Activated CD8-positive, alpha-beta memory T cell treated with anti-CD3 and anti-CD28 coated beads, Interleukin-2, amount 50 U/mL, for 24 hours (primary cell): ENCODE results near the gene CYB5A.
"Not testable (repeated sequence)": the region's sequence is repeated elsewhere in the genome, so short reads cannot be mapped to it uniquely, and the experiment has no call there.

Source experiments
- DNase-seq: peaks from one replicate; pipeline ENCODE4 v3.0.0-alpha.2; 2020; ENCODE audit errors: extremely low read depth

Gene CYB5A

DNA sequence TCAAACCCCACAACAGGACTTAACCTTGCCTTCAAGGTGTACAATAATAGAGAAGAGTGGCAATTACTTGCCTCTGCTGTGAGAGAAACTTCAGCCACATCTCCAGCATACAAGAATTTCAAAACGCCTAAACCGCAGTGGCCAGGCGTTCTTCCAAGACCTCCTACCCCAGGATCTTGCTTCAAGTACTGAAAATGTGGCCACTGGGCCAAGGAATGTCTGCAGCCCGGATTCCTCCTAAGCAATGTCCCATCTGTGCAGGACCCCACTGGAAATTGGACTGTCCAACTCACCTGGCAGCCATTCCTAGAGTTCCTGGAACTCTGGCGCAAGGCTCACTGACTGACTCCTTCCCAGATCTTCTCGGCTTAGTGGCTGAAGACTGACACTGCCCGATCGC lies 2.8 kb upstream of the CYB5A start:
- DNase-seq, result no peak

DNA sequence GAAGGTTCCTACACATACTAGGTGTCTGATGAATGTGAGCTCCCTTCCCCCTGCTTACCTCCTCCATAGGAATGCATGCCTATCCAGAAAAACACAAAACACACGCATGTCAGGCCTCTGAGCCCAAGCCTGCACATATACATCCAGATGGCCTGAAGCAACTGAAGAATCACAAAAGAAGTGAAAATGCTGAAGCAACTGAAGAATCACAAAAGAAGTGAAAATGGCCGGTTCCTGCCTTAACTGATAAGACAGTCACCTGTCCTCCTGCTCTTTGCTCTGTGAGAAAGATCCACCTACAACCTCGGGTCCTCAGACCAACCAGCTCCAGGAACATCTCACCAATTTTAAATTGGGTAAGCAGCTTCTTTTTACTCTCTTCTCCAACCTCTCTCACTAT lies 1.2 kb upstream of the CYB5A start:
- DNase-seq, result not testable (repeated sequence)

- DNase-seq, result no peak
These were observed 737 bp upstream of the CYB5A start for GRCh38 chr18:74292541-74292858.

DNA sequence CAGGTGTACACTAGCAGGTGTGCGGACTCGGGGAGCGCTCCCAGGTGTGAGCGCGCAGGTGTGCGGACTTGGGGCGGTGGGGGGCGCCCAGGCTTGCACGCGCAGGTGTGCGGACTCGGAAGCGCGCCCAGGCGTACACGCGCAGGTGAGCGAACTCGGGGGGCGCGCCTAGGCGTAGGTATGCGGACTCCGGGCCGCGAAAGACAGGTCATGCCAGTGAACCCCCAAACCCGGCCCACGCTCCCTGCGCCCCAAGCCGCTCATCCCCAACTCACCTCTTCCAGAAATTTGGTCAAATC lies 342 bp downstream of the CYB5A start:
- DNase-seq, result no peak

- DNase-seq, result no peak
These were observed 830 bp downstream of the CYB5A start for GRCh38 chr18:74290794-74291471.

- DNase-seq, result no peak
These were observed 1.7 kb downstream of the CYB5A start for GRCh38 chr18:74290021-74290420.

GRCh38 chr18:74289137-74289536 lies 2.6 kb downstream of the CYB5A start:
- no peak for DNase-seq

DNA sequence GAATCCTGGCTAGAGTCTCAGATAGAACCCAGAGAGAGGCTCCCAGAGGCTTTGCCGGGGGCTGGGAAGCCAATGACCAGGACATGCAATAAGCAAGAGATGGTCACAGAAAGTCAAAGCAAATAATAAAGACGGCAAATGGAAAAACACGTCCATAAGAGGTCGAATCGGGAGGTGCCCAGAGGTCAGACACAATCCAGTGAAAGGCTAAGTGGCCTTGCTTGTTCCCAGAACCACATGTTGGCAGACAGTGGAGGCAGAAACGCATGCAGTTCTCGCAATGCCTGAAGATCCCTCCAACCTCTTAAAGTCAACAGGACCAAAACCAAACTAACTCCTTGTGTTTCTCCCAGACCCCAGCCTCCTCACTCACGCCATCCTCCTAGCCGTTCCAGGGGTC lies 3.0 kb downstream of the CYB5A start:
- DNase-seq, result no peak

GRCh38 chr18:74288041-74288440 lies 3.7 kb downstream of the CYB5A start:
- DNase-seq, result no peak

- no peak for DNase-seq
These were observed 4.9 kb downstream of the CYB5A start for GRCh38 chr18:74286856-74287255.

GRCh38 chr18:74286106-74286855 lies 5.5 kb downstream of the CYB5A start:
- DNase-seq, result no peak

DNA sequence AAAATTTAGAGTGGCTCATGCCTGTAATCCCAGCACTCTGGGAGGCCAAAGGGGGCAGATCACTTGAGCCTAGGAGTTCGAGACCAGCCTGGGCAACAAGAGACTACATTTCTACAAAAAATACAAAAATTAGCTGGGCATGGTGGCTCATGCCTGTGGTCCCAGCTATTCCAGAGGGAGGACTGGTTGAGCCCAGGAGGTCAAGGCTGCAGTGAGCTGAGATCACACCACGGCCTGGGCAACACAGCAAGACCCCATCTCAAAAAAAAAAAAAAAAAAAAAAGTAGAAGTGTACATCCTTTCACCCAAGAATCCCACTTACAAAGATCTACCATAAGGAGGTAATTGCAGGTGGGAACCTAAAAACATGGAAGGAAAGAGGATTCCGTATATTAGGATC lies 6.2 kb downstream of the CYB5A start:
- DNase-seq, result not testable (repeated sequence)

GRCh38 chr18:74284980-74285355 lies 6.8 kb downstream of the CYB5A start:
- DNase-seq, result no peak

DNA sequence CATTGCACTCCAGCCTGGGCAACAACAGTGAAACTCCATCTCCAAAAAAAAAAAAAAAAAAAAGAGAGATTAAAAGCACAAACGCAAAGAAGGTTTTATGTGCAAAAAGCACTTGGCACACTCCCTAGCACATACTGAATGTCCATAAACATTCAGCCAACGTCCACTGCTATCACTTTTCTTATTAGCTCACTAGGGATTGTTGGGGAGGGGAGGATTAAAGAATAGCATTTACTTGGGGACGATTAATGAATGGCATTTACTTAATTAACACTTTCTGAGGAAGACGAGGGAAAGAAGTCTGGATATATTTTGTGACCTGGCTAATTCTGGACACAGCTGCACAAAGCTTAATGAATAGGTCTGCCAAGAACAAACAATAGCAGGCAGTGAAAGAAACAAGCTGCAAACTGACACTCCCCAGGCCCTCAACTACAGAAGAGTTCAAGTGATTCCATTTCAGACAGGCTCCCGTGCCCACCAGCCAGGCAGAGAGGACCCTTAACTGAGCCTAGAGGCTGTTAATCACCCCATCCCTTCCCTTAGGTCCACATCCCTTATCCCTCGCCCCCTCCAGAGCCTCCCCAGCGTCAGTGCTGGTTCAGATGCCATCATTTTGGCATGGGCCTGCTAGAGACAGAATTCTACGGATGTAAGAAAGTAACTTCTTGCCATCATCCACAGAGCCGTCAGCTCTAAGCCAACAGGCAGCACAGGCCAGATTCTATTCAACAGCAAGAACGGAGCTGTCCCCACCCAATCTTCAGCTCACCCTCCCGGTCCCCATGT lies 7.4 kb downstream of the CYB5A start:
- DNase-seq, result no peak

- no peak for DNase-seq
These were observed 8.1 kb downstream of the CYB5A start for GRCh38 chr18:74283646-74284045.

DNA sequence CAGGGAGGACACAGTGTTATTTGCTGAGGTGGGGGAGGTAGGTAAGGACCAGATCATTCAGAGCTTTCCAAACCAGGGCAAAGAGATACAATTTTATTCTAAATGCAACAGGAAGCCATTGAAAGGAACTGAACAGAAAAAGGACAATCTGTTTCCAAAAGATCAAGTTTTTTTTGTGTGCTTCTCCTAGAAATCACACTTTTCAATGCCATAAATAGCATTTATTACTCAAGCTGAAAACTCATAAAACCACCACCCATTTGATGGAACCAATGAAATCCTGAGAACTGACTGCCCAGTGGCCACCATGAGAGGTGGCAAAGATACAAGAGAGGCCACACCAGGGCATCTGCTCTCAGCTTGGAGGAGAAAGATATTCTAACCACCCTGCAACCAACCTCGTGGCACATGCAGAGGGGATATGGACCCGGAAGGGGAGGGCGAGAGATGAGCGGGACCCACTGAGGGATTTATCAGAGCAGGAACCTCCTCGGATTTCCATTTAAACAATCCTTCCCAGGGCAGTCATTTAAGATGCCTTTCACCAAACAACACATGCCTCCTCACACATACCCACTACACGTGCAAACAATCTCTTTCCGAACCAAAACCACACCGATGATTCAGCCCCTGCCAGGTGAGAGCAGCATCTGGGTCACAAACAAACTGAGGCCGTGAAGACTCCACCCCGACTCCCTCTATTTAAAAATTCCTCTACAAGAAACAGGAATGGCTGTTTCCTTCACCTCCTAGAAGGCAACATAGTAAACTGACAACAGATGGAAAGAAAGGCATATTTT lies 8.8 kb downstream of the CYB5A start:
- no peak for DNase-seq

- no peak for DNase-seq
These were observed 9.6 kb downstream of the CYB5A start for GRCh38 chr18:74281980-74282754.

DNA sequence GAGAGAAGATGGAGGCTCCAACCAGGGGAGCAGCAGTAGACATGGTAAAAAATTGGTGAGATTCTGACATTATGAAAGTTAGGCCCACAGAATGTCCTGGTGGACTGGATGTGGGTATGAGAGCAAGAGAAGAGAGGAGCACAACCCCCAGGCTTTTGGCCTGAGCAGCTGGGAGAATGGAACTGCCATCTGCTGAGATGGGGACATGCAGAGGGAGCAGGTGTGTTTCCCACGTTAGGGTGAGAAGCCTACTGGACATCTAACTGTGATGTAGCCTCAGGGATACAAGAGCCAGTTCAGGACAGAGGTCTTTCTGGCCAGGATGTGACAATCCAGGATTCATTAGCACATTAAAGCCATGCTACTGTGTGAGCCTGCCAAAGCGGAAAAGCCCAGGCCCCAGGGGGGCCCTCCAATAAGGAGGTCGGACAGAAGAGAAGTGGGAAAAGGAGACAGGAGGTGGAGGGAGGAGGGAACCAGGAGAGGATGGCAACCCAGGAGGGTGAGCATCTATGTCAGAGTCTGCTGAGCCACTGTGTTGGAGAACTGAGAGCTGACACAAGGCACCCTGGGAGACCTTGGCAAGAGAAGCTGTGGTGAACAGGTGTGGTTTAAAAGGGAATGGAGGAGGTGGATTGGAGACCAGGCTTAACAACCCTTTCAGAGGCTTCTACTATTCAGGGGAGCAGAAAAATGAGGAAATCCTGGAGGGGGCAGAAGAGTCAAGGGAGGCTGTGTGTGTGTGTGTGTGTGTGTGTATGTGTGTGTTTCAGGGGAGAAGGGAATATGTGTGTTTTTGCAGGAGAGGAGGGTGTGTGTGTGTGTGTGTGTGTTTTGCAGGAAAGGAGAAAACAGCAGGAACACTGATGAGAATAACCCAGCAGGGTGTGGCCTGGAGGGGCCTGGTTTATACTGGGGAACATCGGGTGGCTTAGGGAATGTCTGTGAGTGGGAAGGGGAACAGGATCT lies 10.5 kb downstream of the CYB5A start:
- no peak for DNase-seq

GRCh38 chr18:74278983-74279382 lies 12.8 kb downstream of the CYB5A start:
- no peak for DNase-seq

- no peak for DNase-seq
These were observed 13.7 kb downstream of the CYB5A start for GRCh38 chr18:74278058-74278457.
